WTC11 (cell line): ENCODE measurements around the gene LRRC4B. TPM values are rescaled to one million over a fixed set of nuclear protein-coding genes. Genes with fewer than 3 reads are reported as not detected.

Experiments
- ATAC-seq: fragments of 200-7000 bp; cut with Tn5 transposase; 2 replicates; pipeline ENCODE4 v1.10.0; 2021; ENCODE audit warnings: mild to moderate bottlenecking, moderate library complexity
- CTCF ChIA-PET: fragments of 300-600 bp; sonication (Branson Sonifier 250); formaldehyde crosslinking; loops from one replicate; lab custom pipeline; 2021; ENCODE audit warnings: antibody characterized with exemption; lab: Charles Lee
- POLR2A ChIA-PET: fragments of 350-600 bp; sonication (Branson Sonifier 250); formaldehyde crosslinking; loops from one replicate; lab custom pipeline; 2021; ENCODE audit warnings: antibody characterized with exemption; lab: Charles Lee
- DNase-seq: peaks from one replicate; pipeline ENCODE4 v3.0.0; 2021; ENCODE audit warnings: low spot score
- H3K27ac Mint-ChIP-seq: 2 replicates; pipeline ENCODE4 v1.8.0; 2021; ENCODE audit warnings: mixed read lengths
- H3K27me3 Mint-ChIP-seq: 2 replicates; pipeline ENCODE4 v1.8.0; 2021; ENCODE audit warnings: low read depth, mild to moderate bottlenecking, moderate library complexity, mixed read lengths
- H3K36me3 Mint-ChIP-seq: 2 replicates; pipeline ENCODE4 v1.8.0; 2021; ENCODE audit warnings: mixed read lengths
- H3K4me1 Mint-ChIP-seq: 2 replicates; pipeline ENCODE4 v1.8.0; 2022; ENCODE audit warnings: mixed read lengths
- H3K4me3 Mint-ChIP-seq: 2 replicates; pipeline ENCODE4 v1.8.0; 2021; ENCODE audit warnings: mild to moderate bottlenecking, moderate library complexity, mixed read lengths
- H3K9me3 Mint-ChIP-seq: 2 replicates; pipeline ENCODE4 v1.8.0; 2021; ENCODE audit warnings: mixed read lengths
- ATF1 ChIP-seq: sonication (generic); formaldehyde crosslinking; IDR thresholded peaks from 2 replicates; pipeline ENCODE4 v1.8.1; 2023; ENCODE audit warnings: mild to moderate bottlenecking, moderate library complexity, missing genetic modification reagents
- CBFB ChIP-seq: sonication (generic); formaldehyde crosslinking; IDR thresholded peaks from 2 replicates; pipeline ENCODE4 v1.8.1; 2022; ENCODE audit warnings: mild to moderate bottlenecking, low read depth, missing genetic modification reagents
- CTCF ChIP-seq: fragments of 200-600 bp; IDR thresholded peaks from 2 replicates; pipeline ENCODE4 v1.8.0; 2022; ENCODE audit warnings: antibody characterized with exemption
- E2F1 ChIP-seq: sonication (generic); formaldehyde crosslinking; IDR thresholded peaks from 2 replicates; pipeline ENCODE4 v1.8.0; 2022; ENCODE audit warnings: mild to moderate bottlenecking, missing genetic modification reagents
- FOXJ3 ChIP-seq: sonication (generic); formaldehyde crosslinking; IDR thresholded peaks from 2 replicates; pipeline ENCODE4 v1.9.0; 2021; ENCODE audit warnings: missing genetic modification reagents, mild to moderate bottlenecking, borderline replicate concordance
- GABPB1 ChIP-seq: sonication (generic); formaldehyde crosslinking; IDR thresholded peaks from 2 replicates; pipeline ENCODE4 v1.8.1; 2023; ENCODE audit warnings: mild to moderate bottlenecking, missing genetic modification reagents
- GRHL2 ChIP-seq: fragments of 250-450 bp; sonication (Bioruptor Pico); IDR thresholded peaks from 2 replicates; pipeline ENCODE4 v1.8.0; 2022; ENCODE audit warnings: mild to moderate bottlenecking, moderate library complexity; ENCODE audit not compliant: insufficient replicate concordance, severe bottlenecking
- IRF2 ChIP-seq: sonication (generic); formaldehyde crosslinking; IDR thresholded peaks from 2 replicates; pipeline ENCODE4 v1.8.0; 2022; ENCODE audit warnings: low read depth, missing genetic modification reagents, borderline replicate concordance
- NR2C2 ChIP-seq: sonication (generic); formaldehyde crosslinking; IDR thresholded peaks from 2 replicates; pipeline ENCODE4 v1.8.0; 2022; ENCODE audit warnings: mild to moderate bottlenecking, missing genetic modification reagents
- PRDM15 ChIP-seq: sonication (generic); formaldehyde crosslinking; IDR thresholded peaks from 2 replicates; pipeline ENCODE4 v1.8.0; 2022; ENCODE audit warnings: missing genetic modification reagents
- ZNF281 ChIP-seq: sonication (generic); formaldehyde crosslinking; IDR thresholded peaks from 2 replicates; pipeline ENCODE4 v1.8.0; 2023; ENCODE audit warnings: mild to moderate bottlenecking, missing genetic modification reagents
- ZNF396 ChIP-seq: fragments of 250-450 bp; sonication (Bioruptor Pico); IDR thresholded peaks from 2 replicates; pipeline ENCODE4 v1.8.0; 2021; ENCODE audit warnings: mild to moderate bottlenecking, moderate library complexity, borderline replicate concordance
- total RNA-seq: library from RNA; stranded (reverse); gene quantifications from 3 replicates; pipeline ENCODE4 v1.2.3, GENCODE V29; 2021

Gene LRRC4B
- total RNA-seq, 1 experiment from 2014 or later = 10.0 TPM

GRCh38 chr19:50490411-50490811 is 77.8 kb downstream of the LRRC4B start:
- peaks cover 97% of the 10 kb centered on the region for H3K27me3 Mint-ChIP-seq

More at GRCh38 chr19:50490411-50490811, 77.8 kb downstream of the LRRC4B start:
- ATAC-seq = no peak
- Mint-ChIP-seq H3K27ac (no peak overlapping the region), H3K9me3 (peaks cover 22% of the 10 kb centered on the region), H3K4me1 (peaks cover 40% of the 10 kb centered on the region), H3K36me3 (peaks cover 22% of the 10 kb centered on the region), H3K4me3 (no peak overlapping the region)
- no peak for DNase-seq
- POLR2A ChIA-PET = no interaction called here
- CTCF ChIA-PET = interaction anchor here (1.1 to 1.7 kb wide), 4 partner anchors 28 to 122 kb away, joined by 3 to 7 read pairs (median 4); no protein-coding TSS in a partner anchor
- no peak for TF ChIP-seq ZNF396 (CRISPR knock-in tag)
- TF ChIP-seq ZNF281 (CRISPR knock-in tag) = no peak
- TF ChIP-seq E2F1 (CRISPR knock-in tag) = no peak
- no peak for TF ChIP-seq IRF2 (CRISPR knock-in tag)
- TF ChIP-seq CTCF = no peak
- no peak for TF ChIP-seq GABPB1 (CRISPR knock-in tag)
- TF ChIP-seq PRDM15 (CRISPR knock-in tag) = no peak
- TF ChIP-seq NR2C2 (CRISPR knock-in tag) = no peak
- TF ChIP-seq ATF1 (CRISPR knock-in tag) = no peak
- no peak for TF ChIP-seq CBFB (CRISPR knock-in tag)
- TF ChIP-seq FOXJ3 = no peak
- TF ChIP-seq GRHL2 = no peak
